Measurements from ENCODE around the gene NMS.

NMS gene

GRCh38 chr2:100485396-100485795, 15.1 kb downstream of the NMS start:
- DNase-seq (ENCODE audit: low read depth): no peak

GRCh38 chr2:100494712-100495111, 24.4 kb downstream of the NMS start:
- DNase-seq (ENCODE audit: low read depth): no peak

- no peak for DNase-seq (ENCODE audit: low read depth)
Observed at GRCh38 chr2:100502782-100503181, 32.5 kb downstream of the NMS start.

- DNase-seq (ENCODE audit: low read depth): no peak
Observed at GRCh38 chr2:100504542-100504941, 34.3 kb downstream of the NMS start.

GRCh38 chr2:100509066-100509465, 38.8 kb downstream of the NMS start:
- no peak for DNase-seq (ENCODE audit: low read depth)

GRCh38 chr2:100513650-100514049, 43.4 kb downstream of the NMS start:
- no peak for DNase-seq (ENCODE audit: low read depth)

- no peak for DNase-seq (ENCODE audit: low read depth)
Observed at GRCh38 chr2:100517556-100517955, 47.3 kb downstream of the NMS start.

- DNase-seq (ENCODE audit: low read depth): no peak
Observed at GRCh38 chr2:100518801-100519200, 48.5 kb downstream of the NMS start.

- no peak for DNase-seq (ENCODE audit: low read depth)
Observed at GRCh38 chr2:100520224-100520623, 49.9 kb downstream of the NMS start.

- DNase-seq (ENCODE audit: low read depth): no peak
Observed at GRCh38 chr2:100522430-100522829, 52.1 kb downstream of the NMS start.

- DNase-seq (ENCODE audit: low read depth): no peak
Observed at GRCh38 chr2:100524331-100524730, 54.0 kb downstream of the NMS start.

- no peak for DNase-seq (ENCODE audit: low read depth)
Observed at GRCh38 chr2:100526868-100527267, 56.6 kb downstream of the NMS start.

GRCh38 chr2:100527440-100528015, 57.2 kb downstream of the NMS start:
- DNase-seq (ENCODE audit: low read depth): no peak

- no peak for DNase-seq (ENCODE audit: low read depth)
Observed at GRCh38 chr2:100529176-100529575, 58.9 kb downstream of the NMS start.

GRCh38 chr2:100529900-100530299, 59.6 kb downstream of the NMS start:
- no peak for DNase-seq (ENCODE audit: low read depth)
